Activated T-cell treated with anti-CD3 and anti-CD28 coated beads, Interleukin-2, amount 50 U/mL, for 24 hours (primary cell): ENCODE results near the gene HMGXB3.

Source experiments
- DNase-seq: peaks from one replicate; pipeline ENCODE4 v3.0.0-alpha.2; 2020
- H3K27ac Mint-ChIP-seq: 2 replicates; pipeline ENCODE4 v1.8.0; 2020; ENCODE audit warnings: mild to moderate bottlenecking, mixed read lengths
- H3K27me3 Mint-ChIP-seq: 2 replicates; pipeline ENCODE4 v1.8.0; 2020; ENCODE audit warnings: mixed read lengths
- H3K36me3 Mint-ChIP-seq: 2 replicates; pipeline ENCODE4 v1.8.0; 2020; ENCODE audit warnings: low read depth, mixed read lengths
- H3K4me1 Mint-ChIP-seq: 2 replicates; pipeline ENCODE4 v1.8.0; 2020; ENCODE audit warnings: low read depth, mixed read lengths
- H3K4me3 Mint-ChIP-seq: 2 replicates; pipeline ENCODE4 v1.8.0; 2020; ENCODE audit warnings: mild to moderate bottlenecking, moderate library complexity, mixed read lengths
- H3K9me3 Mint-ChIP-seq: 2 replicates; pipeline ENCODE4 v1.8.0; 2020; ENCODE audit warnings: mixed read lengths

Gene HMGXB3

DNA sequence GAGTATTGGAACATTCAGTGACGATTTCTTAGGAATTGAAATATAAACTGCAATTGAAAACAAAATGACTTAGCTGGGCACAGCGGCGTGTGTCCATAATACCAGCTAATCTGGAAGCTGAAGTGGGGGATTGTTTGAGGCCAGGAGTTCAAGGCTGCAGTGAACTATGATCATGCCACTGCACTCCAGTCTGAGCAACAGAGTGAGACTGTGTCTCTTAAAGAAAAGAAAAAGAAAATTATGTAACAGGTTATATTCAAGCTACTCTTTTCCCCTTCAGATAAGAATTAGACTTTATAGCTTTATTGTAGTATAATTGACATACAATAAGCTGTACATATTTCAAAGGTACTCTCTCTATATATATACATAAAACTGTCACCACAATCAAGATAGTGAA lies 33.6 kb upstream of the HMGXB3 start:
- Mint-ChIP-seq H3K9me3 (no peaks in the 10 kb centered on the region), H3K27ac (no peak overlapping the region), H3K36me3 (peaks cover 5% of the 10 kb centered on the region), H3K27me3 (no peaks in the 10 kb centered on the region), H3K4me3 (no peak overlapping the region), H3K4me1 (peaks cover 18% of the 10 kb centered on the region)
- no peak for DNase-seq

DNA sequence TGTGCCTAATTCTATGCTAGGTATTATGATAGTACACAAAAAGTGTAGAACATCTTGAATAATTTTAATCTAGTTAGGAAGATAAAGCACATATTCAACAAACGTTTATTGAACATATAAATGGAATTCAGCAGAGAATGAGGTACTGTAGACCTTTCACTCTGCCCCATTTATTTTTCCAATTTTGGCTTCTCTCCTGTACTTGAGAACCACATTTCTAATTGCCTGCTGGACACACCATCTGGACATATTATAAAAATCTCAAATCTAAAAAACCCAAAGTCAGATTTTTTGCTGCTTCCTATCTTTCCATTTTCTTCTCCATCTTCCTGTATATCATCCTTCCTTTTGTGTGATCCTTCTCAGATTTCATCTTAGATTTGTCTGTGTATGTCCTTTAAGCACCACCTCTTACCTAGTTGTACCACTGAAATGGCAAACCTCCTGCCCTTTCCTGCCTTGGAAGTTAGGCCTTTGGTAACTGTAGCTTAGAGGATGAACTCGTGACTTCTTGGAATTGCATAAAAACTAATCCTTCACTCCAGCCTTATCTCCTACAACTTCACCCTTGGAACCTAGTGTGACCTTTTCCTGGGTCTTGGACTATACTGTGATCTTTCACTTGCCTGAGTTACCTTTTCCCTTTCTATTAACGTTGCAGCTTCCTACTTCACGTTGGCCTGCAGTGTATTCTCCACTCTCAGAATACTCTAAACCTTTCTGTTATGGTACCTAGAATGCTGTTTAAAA lies 31.2 kb upstream of the HMGXB3 start:
- peaks cover 10% of the 10 kb centered on the region for H3K4me1 Mint-ChIP-seq
- no peak overlapping the region for H3K27ac Mint-ChIP-seq
- H3K27me3 Mint-ChIP-seq, result no peaks in the 10 kb centered on the region
- no peak overlapping the region for H3K4me3 Mint-ChIP-seq
- DNase-seq, result no peak
- H3K9me3 Mint-ChIP-seq, result no peaks in the 10 kb centered on the region
- peaks cover 2% of the 10 kb centered on the region for H3K36me3 Mint-ChIP-seq

DNA sequence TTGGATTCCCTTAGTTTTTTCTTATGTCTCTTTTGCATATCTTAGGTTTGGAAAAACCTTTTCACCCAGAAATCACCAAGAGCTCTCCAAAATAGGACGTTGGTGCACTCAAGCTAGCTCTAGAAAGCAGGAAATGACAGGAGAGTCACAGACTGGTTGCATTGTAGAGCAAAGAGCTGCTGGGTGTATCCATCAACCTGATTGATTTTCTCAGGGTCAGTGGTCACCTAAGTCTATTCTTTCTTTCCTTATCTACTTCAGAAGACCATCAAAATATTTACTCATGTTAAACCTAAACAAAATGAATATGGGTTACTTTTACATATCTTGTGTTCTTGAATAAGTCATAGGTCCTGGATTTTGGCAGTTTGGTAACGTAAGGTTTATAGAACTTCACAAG lies 25.1 kb upstream of the HMGXB3 start:
- Mint-ChIP-seq H3K27ac (no peak overlapping the region), H3K27me3 (no peaks in the 10 kb centered on the region), H3K36me3 (peaks cover 35% of the 10 kb centered on the region), H3K9me3 (no peaks in the 10 kb centered on the region), H3K4me1 (peaks cover 8% of the 10 kb centered on the region), H3K4me3 (no peak overlapping the region)
- no peak for DNase-seq

DNA sequence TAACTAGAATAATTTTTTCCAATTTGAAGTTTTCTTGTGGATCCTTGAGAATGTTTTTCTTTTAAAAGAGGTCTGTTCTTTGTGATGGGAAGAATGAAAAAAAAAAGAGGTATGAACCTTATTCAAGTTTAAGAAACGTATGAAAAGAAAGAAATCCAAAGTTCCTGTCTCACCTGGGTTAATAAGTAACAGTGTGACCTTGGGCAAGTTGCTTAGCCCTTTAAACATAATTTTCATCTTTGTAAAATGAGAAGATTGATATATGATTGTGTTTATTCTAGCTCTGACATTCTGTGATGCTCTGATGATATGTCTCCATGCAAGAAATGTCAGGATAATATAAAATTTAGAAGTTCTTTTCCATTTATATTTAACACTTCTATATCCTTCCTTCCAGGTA lies 20.6 kb upstream of the HMGXB3 start:
- peaks cover 2% of the 10 kb centered on the region for H3K4me1 Mint-ChIP-seq
- H3K4me3 Mint-ChIP-seq, result no peak overlapping the region
- H3K36me3 Mint-ChIP-seq, result peaks cover 55% of the 10 kb centered on the region
- DNase-seq, result no peak
- no peaks in the 10 kb centered on the region for H3K27me3 Mint-ChIP-seq
- H3K27ac Mint-ChIP-seq, result no peak overlapping the region
- H3K9me3 Mint-ChIP-seq, result no peaks in the 10 kb centered on the region

DNA sequence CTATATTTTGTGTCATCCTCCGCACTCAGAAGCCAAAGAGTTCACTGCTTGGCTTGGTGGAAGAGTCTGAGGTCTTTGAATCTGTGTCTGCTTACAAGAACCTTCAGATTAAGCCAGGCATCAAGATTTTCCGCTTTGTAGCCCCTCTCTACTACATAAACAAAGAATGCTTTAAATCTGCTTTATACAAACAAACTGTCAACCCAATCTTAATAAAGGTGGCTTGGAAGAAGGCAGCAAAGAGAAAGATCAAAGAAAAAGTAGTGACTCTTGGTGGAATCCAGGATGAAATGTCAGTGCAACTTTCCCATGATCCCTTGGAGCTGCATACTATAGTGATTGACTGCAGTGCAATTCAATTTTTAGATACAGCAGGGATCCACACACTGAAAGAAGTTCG lies 19.3 kb upstream of the HMGXB3 start:
- H3K27me3 Mint-ChIP-seq, result no peaks in the 10 kb centered on the region
- H3K27ac Mint-ChIP-seq, result no peak overlapping the region

DNA sequence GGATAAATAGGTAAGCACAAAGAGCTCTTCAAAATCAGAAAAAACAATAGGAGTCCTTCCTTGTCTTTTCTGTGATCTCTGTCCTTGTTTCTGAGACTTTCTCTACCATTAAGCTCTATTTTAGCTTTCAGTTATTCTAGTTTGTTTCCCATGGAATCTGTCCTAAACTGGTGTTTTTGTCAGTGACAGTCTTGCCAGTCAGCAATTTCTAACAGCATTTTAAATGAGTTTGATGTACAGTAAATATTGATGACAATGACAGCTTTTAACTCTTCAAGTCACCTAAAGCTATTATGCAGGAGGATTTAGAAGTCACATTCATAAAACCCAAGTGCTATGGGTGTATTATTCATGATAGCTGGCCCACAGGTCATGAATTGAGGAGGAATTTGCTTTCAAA lies 18.0 kb upstream of the HMGXB3 start:
- Mint-ChIP-seq H3K9me3 (no peaks in the 10 kb centered on the region), H3K27me3 (no peaks in the 10 kb centered on the region), H3K4me1 (no peaks in the 10 kb centered on the region), H3K27ac (no peak overlapping the region), H3K36me3 (peaks cover 48% of the 10 kb centered on the region), H3K4me3 (no peak overlapping the region)
- no peak for DNase-seq

More for the DNA sequence above, 19.3 kb upstream of the HMGXB3 start:
- Mint-ChIP-seq H3K4me3 (no peak overlapping the region), H3K36me3 (peaks cover 51% of the 10 kb centered on the region), H3K4me1 (no peaks in the 10 kb centered on the region), H3K9me3 (no peaks in the 10 kb centered on the region)
- DNase-seq, result no peak

DNA sequence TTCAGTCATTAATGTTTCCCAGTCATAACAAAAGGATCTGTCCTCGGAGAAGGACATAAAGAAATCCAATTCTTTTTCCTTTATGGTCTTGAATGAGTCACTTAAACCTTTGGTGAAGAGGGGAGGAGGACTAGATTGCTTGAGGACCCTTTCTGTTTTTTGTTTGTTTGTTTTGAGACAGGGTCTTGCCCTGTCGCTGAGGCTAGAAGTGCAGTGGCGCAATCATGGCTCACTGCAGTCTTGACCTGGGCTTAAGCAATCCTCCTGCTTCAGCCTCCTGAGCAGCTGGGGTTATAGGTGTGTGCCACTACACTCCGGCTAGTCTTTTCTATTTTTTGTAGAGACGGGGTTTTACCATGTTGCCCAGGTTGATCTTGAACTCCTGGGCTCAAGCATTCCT lies 12.4 kb upstream of the HMGXB3 start:
- no peaks in the 10 kb centered on the region for H3K4me1 Mint-ChIP-seq
- no peaks in the 10 kb centered on the region for H3K27me3 Mint-ChIP-seq
- no peaks in the 10 kb centered on the region for H3K9me3 Mint-ChIP-seq
- no peak for DNase-seq
- peaks cover 4% of the 10 kb centered on the region for H3K36me3 Mint-ChIP-seq
- no peak overlapping the region for H3K27ac Mint-ChIP-seq
- no peak overlapping the region for H3K4me3 Mint-ChIP-seq

DNA sequence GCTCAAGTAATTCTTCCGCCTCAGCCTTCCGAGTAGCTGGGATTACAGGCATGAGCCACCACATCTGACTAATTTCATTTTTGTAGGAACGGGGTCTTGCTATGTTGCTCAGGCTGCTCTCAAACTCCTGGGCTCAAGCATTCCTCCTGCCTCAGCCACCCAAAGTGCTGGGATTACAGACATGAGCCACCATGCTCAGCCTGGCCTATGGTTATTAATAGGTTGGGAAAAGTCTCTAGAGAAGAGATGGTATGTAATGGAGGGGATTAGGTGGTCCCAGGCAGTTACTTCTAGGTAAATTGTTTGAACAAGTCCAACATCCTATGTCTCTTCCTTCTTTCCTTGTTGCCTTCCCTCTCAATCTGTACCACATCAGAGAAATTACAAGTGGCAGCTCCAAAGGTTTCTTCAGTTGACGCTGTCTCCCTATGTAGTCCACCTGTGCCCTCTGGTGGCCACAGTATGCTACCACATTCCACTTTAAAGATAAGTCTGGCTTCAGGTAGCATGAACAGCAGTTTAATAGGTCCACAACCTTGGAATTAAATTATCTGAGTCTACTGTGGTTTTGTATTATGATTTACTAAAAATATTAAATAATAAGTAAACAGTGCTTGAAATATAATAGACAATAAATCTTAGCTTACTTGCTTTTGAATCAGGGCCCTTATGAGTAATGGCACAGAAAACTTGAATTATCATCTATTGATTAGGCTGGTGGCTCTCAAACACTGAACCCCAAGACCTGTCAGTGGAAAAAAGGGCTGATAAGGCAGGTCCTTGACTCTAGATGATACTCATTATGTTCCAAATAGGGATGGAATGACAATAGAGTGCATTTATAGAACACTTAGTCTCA lies 9.8 kb upstream of the HMGXB3 start:
- Mint-ChIP-seq H3K9me3 (no peaks in the 10 kb centered on the region), H3K36me3 (peaks cover 10% of the 10 kb centered on the region), H3K27me3 (no peaks in the 10 kb centered on the region), H3K4me1 (no peaks in the 10 kb centered on the region), H3K4me3 (no peak overlapping the region), H3K27ac (no peak overlapping the region)
- peak; percentile 69 for DNase-seq

DNA sequence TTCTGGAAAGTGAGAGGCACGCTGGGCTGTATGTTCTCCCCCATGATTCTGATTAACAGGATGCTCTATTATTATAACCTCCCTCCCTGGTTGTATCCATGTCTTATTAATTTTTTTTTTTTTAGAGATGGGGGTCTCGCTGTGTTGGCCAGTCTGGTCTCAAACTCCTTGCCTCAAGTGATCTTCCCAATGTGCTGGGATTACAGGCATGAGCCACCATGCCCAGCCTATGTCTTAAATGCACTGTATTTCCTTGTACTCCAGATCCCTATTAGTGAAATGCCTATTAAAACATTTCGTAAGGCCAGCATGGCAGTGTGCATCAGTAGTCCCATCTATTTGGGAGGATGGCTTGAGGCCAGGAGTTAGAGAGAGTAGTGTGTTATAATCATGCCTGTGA lies 7.1 kb upstream of the HMGXB3 start:
- Mint-ChIP-seq H3K4me3 (no peak overlapping the region), H3K36me3 (peaks cover 17% of the 10 kb centered on the region), H3K9me3 (no peaks in the 10 kb centered on the region), H3K4me1 (peaks cover under 1% of the 10 kb centered on the region), H3K27ac (no peak overlapping the region), H3K27me3 (no peaks in the 10 kb centered on the region)
- DNase-seq, result no peak

DNA sequence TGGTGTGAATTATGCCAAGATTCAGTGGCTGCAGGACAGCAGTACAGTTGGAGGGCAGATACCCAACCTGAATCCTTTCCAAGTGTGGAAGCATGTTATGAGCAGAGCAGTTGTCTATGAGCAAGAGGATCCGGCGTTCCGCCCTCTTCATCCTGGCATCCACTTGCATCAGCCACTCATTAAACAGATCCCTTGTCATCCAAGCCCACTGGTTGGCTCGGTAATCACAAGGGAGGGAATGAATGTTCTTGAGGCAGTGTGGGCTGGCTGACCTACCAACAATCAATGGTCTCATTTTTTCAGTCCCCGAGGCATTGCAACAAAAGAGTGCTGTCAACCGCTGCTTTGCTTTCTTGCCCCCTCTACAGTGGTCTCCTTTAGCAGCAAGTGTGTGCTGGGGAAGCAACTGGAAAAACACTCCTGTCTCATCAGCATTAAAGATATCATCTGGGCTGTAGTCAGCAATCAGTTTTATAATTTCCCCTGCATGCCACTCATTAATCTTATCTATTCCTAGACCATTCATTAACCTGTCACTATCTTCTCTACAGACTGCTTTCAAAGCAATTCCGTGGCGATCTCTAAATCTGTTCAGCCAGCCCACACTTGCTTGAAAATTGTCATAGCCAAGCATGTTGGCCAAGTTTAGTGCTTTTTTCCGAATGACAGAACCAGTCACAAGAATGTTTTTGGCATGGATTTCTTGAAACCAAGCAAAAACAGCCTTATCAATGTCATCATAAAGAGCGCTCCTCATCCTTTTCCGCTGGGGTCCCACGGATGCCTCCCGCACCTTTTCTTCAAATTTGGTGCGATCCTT lies 4.9 kb upstream of the HMGXB3 start:
- Mint-ChIP-seq H3K4me3 (no peak overlapping the region), H3K27me3 (no peaks in the 10 kb centered on the region), H3K9me3 (no peaks in the 10 kb centered on the region), H3K36me3 (peaks cover 23% of the 10 kb centered on the region), H3K4me1 (peaks cover 16% of the 10 kb centered on the region), H3K27ac (no peak overlapping the region)
- no peak for DNase-seq

DNA sequence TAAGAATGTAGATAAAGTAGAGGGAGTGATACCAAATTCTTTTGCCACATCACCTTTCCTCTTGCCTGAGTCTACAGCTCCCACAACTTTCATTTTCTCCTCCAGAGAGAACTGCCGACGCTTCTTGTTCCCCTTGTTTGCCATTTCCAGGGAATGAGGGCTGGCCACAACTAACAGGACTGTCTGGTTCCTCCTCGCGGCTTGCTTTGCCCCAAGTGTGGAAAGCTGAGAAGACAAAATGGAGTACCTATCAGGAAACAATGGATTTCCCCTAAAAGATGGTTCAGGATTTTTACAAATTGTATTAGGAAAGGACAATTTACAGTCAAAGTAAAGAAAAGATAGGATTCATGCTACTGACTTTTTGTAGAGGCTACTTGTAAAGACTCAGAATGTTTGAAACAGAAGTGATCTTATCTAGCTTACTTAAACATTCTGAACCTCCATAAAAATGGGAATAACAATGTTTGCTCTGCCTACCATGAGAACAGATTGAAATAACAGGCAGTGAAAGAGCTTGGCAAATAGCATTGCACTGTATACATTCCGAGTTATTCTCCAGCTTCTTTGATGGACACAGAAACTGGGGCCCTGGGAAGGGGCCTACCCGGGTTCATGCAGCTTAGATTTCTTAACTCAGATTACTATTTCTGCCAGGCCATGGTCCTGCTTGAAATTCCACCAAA lies 4.2 kb upstream of the HMGXB3 start:
- no peaks in the 10 kb centered on the region for H3K9me3 Mint-ChIP-seq
- H3K36me3 Mint-ChIP-seq, result peaks cover 27% of the 10 kb centered on the region
- H3K27me3 Mint-ChIP-seq, result no peaks in the 10 kb centered on the region
- H3K27ac Mint-ChIP-seq, result no peak overlapping the region
- H3K4me3 Mint-ChIP-seq, result no peak overlapping the region
- peaks cover 16% of the 10 kb centered on the region for H3K4me1 Mint-ChIP-seq
- no peak for DNase-seq

DNA sequence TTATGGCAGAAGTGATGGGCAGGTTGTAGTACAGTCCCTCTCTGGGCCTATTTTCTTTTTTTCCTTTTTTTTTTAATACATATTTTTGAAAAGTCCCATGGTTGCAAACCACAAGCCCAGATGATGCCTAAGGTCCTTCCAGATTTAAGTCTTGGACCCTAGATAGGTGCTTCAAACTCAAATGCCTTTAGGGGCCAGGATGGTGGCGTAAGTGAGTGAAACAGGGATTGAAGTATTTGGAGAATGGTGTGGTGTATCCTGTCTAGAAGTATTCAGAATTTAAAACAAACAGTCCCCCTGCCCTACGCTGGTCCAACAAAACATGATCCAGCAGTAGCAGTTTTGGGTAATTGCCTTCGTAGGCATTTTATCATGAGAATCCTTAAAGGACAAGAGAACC lies 2.3 kb upstream of the HMGXB3 start:
- no peak overlapping the region for H3K27ac Mint-ChIP-seq
- no peaks in the 10 kb centered on the region for H3K9me3 Mint-ChIP-seq
- no peaks in the 10 kb centered on the region for H3K27me3 Mint-ChIP-seq
- no peak for DNase-seq
- peaks cover 32% of the 10 kb centered on the region for H3K4me1 Mint-ChIP-seq
- no peak overlapping the region for H3K4me3 Mint-ChIP-seq
- peaks cover 43% of the 10 kb centered on the region for H3K36me3 Mint-ChIP-seq

DNA sequence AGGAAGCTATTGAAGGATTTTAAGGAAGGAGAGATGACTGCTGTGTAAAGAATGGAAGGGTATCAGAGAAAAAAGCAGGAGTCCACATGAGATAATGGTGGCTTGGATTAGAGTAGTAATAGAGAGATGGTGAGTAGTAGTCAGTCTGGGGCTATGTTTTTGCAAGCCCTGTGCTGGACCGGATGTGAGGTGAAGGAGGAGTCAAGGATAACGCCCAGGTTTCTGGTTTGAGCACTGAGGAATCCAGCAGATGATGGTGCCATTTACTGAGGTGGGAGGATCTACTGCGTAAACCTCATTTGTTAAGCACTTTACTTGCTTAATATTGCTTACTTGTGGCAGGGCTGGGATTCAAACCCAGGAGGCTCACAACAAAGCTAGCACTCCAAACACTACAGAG lies 1.2 kb upstream of the HMGXB3 start:
- peak overlapping the region; percentile 95 for H3K27ac Mint-ChIP-seq
- peaks cover 41% of the 10 kb centered on the region for H3K4me1 Mint-ChIP-seq
- no peaks in the 10 kb centered on the region for H3K27me3 Mint-ChIP-seq
- peaks cover 52% of the 10 kb centered on the region for H3K36me3 Mint-ChIP-seq
- no peak for DNase-seq
- H3K4me3 Mint-ChIP-seq, result peak overlapping the region; percentile 87
- H3K9me3 Mint-ChIP-seq, result no peaks in the 10 kb centered on the region

DNA sequence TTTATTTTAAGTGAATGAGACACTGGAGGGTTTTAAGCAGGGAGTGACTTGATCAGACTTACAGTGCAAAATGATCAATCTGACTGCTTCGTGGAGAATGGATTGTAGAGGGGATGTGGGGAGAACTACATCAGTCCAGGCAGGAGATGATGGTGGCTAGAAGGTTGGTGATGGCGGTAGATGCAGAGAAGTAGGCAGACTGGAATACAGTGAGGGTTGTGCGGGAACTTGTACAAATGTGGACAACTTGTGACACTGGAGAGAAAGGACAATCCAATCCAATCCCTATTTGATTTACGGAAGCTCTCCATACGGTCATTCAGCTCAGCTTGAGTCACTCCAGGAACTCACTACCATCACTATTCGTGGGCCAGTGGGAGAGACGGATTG lies 678 bp upstream of the HMGXB3 start:
- Mint-ChIP-seq H3K9me3 (no peaks in the 10 kb centered on the region), H3K4me1 (peaks cover 44% of the 10 kb centered on the region), H3K27ac (peak overlapping the region; percentile 95), H3K4me3 (peak overlapping the region; percentile 87), H3K36me3 (peaks cover 56% of the 10 kb centered on the region), H3K27me3 (no peaks in the 10 kb centered on the region)
- no peak for DNase-seq
